GM12878 (cell line): ENCODE results near the gene CCDC39. TPM values are rescaled to one million over a fixed set of nuclear protein-coding genes. Genes with fewer than 3 reads are reported as not detected.
A peak's percentile ranks its signal among the peaks of the same experiment; 100 is the strongest.

Source experiments
- ATF3 ChIP-seq: IDR thresholded peaks from 2 replicates; pipeline ENCODE4 v1.6.1; 2011; ENCODE audit warnings: low read depth, mild to moderate bottlenecking, low read length, moderate library complexity, borderline replicate concordance; ENCODE audit errors: extremely low read depth
- EGR1 ChIP-seq, 2 experiments: IDR thresholded peaks; 1 replicate in 1 of 2; 2 replicates in 1 of 2; pipeline ENCODE4 v1.6.1; 2011 to 2012; ENCODE audit warnings: low read depth in 2 of 2, low read length in 2 of 2, borderline replicate concordance in 1 of 2, mild to moderate bottlenecking in 1 of 2, moderate library complexity in 1 of 2
- IKZF1 ChIP-seq: fragments of 450-650 bp; conservative IDR thresholded peaks from 2 replicates; pipeline ENCODE4 v1.6.1; 2017; ENCODE audit warnings: antibody characterized with exemption, mild to moderate bottlenecking
- IRF5 ChIP-seq: fragments of 450-650 bp; IDR thresholded peaks from 2 replicates; pipeline ENCODE4 v1.6.1; 2017; ENCODE audit warnings: borderline replicate concordance
- NR2C1 ChIP-seq: fragments of 450-650 bp; IDR thresholded peaks from 2 replicates; pipeline ENCODE4 v1.6.1; 2017; ENCODE audit warnings: antibody characterized with exemption, mild to moderate bottlenecking, moderate library complexity
- RB1 ChIP-seq: fragments of 450-650 bp; formaldehyde crosslinking; IDR thresholded peaks from 2 replicates; pipeline ENCODE4 v1.6.1; 2017; ENCODE audit warnings: mild to moderate bottlenecking, borderline replicate concordance
- RELB ChIP-seq: fragments of 450-650 bp; IDR thresholded peaks from 2 replicates; pipeline ENCODE4 v1.6.1; 2017; ENCODE audit warnings: low read depth, mild to moderate bottlenecking, moderate library complexity
- RUNX3 ChIP-seq: IDR thresholded peaks from 2 replicates; pipeline ENCODE4 v1.6.1; 2012; ENCODE audit warnings: low read length, inconsistent platforms
- SUPT20H ChIP-seq: IDR thresholded peaks from 2 replicates; pipeline ENCODE4 v1.6.1; 2011; ENCODE audit warnings: low read depth, mild to moderate bottlenecking, low read length, moderate library complexity, borderline replicate concordance; ENCODE audit not compliant: control insufficient read depth
- SUZ12 ChIP-seq: fragments of 200-600 bp; sonication (generic); IDR thresholded peaks from one replicate; pipeline ENCODE4 v1.6.1; 2018; ENCODE audit warnings: antibody characterized with exemption, mild to moderate bottlenecking; ENCODE audit not compliant: unreplicated experiment
- ZBTB40 ChIP-seq: fragments of 450-650 bp; IDR thresholded peaks from 2 replicates; pipeline ENCODE4 v1.6.1; 2016; ENCODE audit warnings: mild to moderate bottlenecking, moderate library complexity, borderline replicate concordance
- polyA plus RNA-seq, 11 experiments: library from polyadenylated mRNA; depleted of rRNA in 4 of 11; unstranded in 6 of 11; stranded (reverse) in 5 of 11; fragments of >200 nt; fragmentation: Nextera tagmentation in 4 of 11; fragmentation: Illumina TruSeq in 1 of 11; extraction: Ambion mirVana in 4 of 11; extraction: Trizol in 1 of 11; gene quantifications; 1 replicate in 1 of 11; 2 replicates in 10 of 11; pipeline versions ENCODE4 v1.2.1 to v1.2.3, GENCODE V29; 2011 to 2016; ENCODE audit warnings: inconsistent platforms in 2 of 11, missing spikeins in 2 of 11, low read depth in 1 of 11
- total RNA-seq, 4 experiments: library from RNA; depleted of rRNA in 3 of 4; stranded (reverse); fragments of >200 nt in 3 of 4; fragmentation: Illumina TruSeq in 1 of 4; extraction: Trizol in 1 of 4; gene quantifications; 2 replicates each; pipeline versions ENCODE4 v1.2.1 to v1.2.3, GENCODE V29; 2013 to 2021

Gene CCDC39
- total and polyA plus RNA-seq, 10 of the 15 experiments (the other 5 are each of a cell fraction or from before 2014, with no cell fraction given): 0.10 to 0.69 (median 0.31) TPM

- TF ChIP-seq ZBTB40: peak; percentile 82
- no peak for TF ChIP-seq SUPT20H
- peak; percentile 16; the same call in 1 of the 2 replicates for TF ChIP-seq RUNX3
- TF ChIP-seq NR2C1: no peak
- TF ChIP-seq RB1: no peak
- TF ChIP-seq EGR1 (IDR thresholded peaks at IDR 0.05; ENCODE audit: borderline replicate concordance in 1 of 2, low read depth in 2 of 2, low read length in 2 of 2): 0 out of 3 replicates have a peak, but pooled peaks of 1 of the 2 experiments have one; percentile 5
- no peak for TF ChIP-seq IRF5
- no peak for TF ChIP-seq RELB
- TF ChIP-seq IKZF1: peak; percentile 54
- TF ChIP-seq ATF3: no peak
- TF ChIP-seq SUZ12: no peak
Observed at GRCh38 chr3:180679178-180680096, at the start of gene CCDC39 (continued).
